ENCODE measurements around the gene NEK4.

The NEK4 gene

DNA sequence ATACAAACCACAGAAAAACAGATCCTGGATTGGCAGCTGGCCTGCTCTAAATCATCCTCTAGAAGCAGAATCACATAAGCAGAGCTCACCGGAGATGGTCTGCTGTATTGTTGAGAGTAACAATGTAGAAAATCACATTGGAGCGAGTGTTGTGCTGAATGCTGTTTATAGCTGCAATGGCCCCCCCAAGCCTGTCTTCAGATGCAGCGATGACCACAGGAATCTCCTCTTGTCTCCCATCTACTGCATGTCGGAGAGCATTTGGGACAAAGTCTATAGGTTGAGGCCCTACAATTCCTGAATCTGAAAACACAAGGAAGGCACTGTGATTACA, 73.1 kb downstream of the NEK4 start:
- Histone ChIP-seq H3K79me2 (ENCODE audit: low read length) (peaks cover 87% of the 10 kb centered on the region), H3K4me3 (ENCODE audit: low read length) (no peak overlapping the region), H3K27me3 (replicated peaks; ENCODE audit: insufficient read depth, low read length) (no peaks in the 10 kb centered on the region), H3K9me3 (replicated peaks; ENCODE audit: insufficient read depth, low read length) (no peaks in the 10 kb centered on the region), H2AFZ (ENCODE audit: low read length) (no peak overlapping the region), H3F3A (ENCODE audit: insufficient read depth, low read length) (peaks cover 62% of the 10 kb centered on the region), H3K36me3 (replicated peaks; ENCODE audit: insufficient read depth, low read length) (peaks cover 29% of the 10 kb centered on the region), H4K20me1 (ENCODE audit: insufficient read depth, low read length) (peaks cover 10% of the 10 kb centered on the region), H3K9me2 (replicated peaks; ENCODE audit: insufficient read depth, low read length) (no peaks in the 10 kb centered on the region), H3K4me1 (ENCODE audit: low read length) (peaks cover 49% of the 10 kb centered on the region), H3K9ac (ENCODE audit: low read length) (peak overlapping the region; percentile 10; the same call in 1 of the 2 replicates), H3K4me2 (ENCODE audit: low read depth, low read length) (peak overlapping the region; percentile 38; the same call in 1 of the 2 replicates), H3K27ac (ENCODE audit: low read length) (peak overlapping the region; percentile 62; the same call in 1 of the 2 replicates)
- DNase-seq: no peak
- no peak for TF ChIP-seq EZH2 (optimal IDR thresholded peaks at IDR 0.05; ENCODE audit: low read depth, low read length)

GRCh38 chr3:52696830-52697631, 73.7 kb downstream of the NEK4 start:
- Histone ChIP-seq H3K36me3 (replicated peaks; ENCODE audit: insufficient read depth, low read length) (peaks cover 29% of the 10 kb centered on the region), H3K4me3 (ENCODE audit: low read length) (peak overlapping the region; percentile 2; the same call in 1 of the 2 replicates), H2AFZ (ENCODE audit: low read length) (no peak overlapping the region), H3K4me1 (ENCODE audit: low read length) (peaks cover 51% of the 10 kb centered on the region), H3K27ac (ENCODE audit: low read length) (peak overlapping the region; percentile 62; the same call in 1 of the 2 replicates), H3F3A (ENCODE audit: insufficient read depth, low read length) (peaks cover 66% of the 10 kb centered on the region), H4K20me1 (ENCODE audit: insufficient read depth, low read length) (peaks cover 10% of the 10 kb centered on the region), H3K4me2 (ENCODE audit: low read depth, low read length) (peak overlapping the region; percentile 38), H3K9me3 (replicated peaks; ENCODE audit: insufficient read depth, low read length) (no peaks in the 10 kb centered on the region), H3K9me2 (replicated peaks; ENCODE audit: insufficient read depth, low read length) (no peaks in the 10 kb centered on the region), H3K79me2 (ENCODE audit: low read length) (peaks cover 87% of the 10 kb centered on the region), H3K27me3 (replicated peaks; ENCODE audit: insufficient read depth, low read length) (no peaks in the 10 kb centered on the region), H3K9ac (ENCODE audit: low read length) (peak overlapping the region; percentile 8; the same call in 1 of the 2 replicates)
- DNase-seq: peak; percentile 41
- no peak for TF ChIP-seq CTCF (IDR thresholded peaks at IDR 0.05; ENCODE audit: low read length)
- no peak for TF ChIP-seq EZH2phosphoT487 (IDR thresholded peaks at IDR 0.05; ENCODE audit: low read length)
- no peak for TF ChIP-seq EZH2 (optimal IDR thresholded peaks at IDR 0.05; ENCODE audit: low read depth, low read length)

GRCh38 chr3:52695798-52696671, 74.7 kb downstream of the NEK4 start:
- no peaks in the 10 kb centered on the region for H3K9me3 ChIP-seq (replicated peaks; ENCODE audit: insufficient read depth, low read length)
- no peak for DNase-seq
- H3K9me2 ChIP-seq (replicated peaks; ENCODE audit: insufficient read depth, low read length): no peaks in the 10 kb centered on the region
- TF ChIP-seq CTCF (IDR thresholded peaks at IDR 0.05; ENCODE audit: low read length): no peak
- no peak for TF ChIP-seq EZH2 (optimal IDR thresholded peaks at IDR 0.05; ENCODE audit: low read depth, low read length)
- no peak for TF ChIP-seq EZH2phosphoT487 (IDR thresholded peaks at IDR 0.05; ENCODE audit: low read length)
- H3K4me1 ChIP-seq (ENCODE audit: low read length): peaks cover 54% of the 10 kb centered on the region
- no peak overlapping the region for H2AFZ ChIP-seq (ENCODE audit: low read length)
- peaks cover 74% of the 10 kb centered on the region for H3F3A ChIP-seq (ENCODE audit: insufficient read depth, low read length)
- H3K9ac ChIP-seq (ENCODE audit: low read length): no peak overlapping the region; the same call in 1 of the 2 replicates
- H3K36me3 ChIP-seq (replicated peaks; ENCODE audit: insufficient read depth, low read length): peaks cover 29% of the 10 kb centered on the region
- H3K79me2 ChIP-seq (ENCODE audit: low read length): peaks cover 87% of the 10 kb centered on the region
- H3K27ac ChIP-seq (ENCODE audit: low read length): peak overlapping the region; percentile 62; the same call in 1 of the 2 replicates
- peak overlapping the region; percentile 38 for H3K4me2 ChIP-seq (ENCODE audit: low read depth, low read length)
- H3K4me3 ChIP-seq (ENCODE audit: low read length): no peak overlapping the region
- H4K20me1 ChIP-seq (ENCODE audit: insufficient read depth, low read length): peaks cover 10% of the 10 kb centered on the region
- H3K27me3 ChIP-seq (replicated peaks; ENCODE audit: insufficient read depth, low read length): no peaks in the 10 kb centered on the region

Measured in MM.1S (cell line).